Nucleus accumbens (tissue), 56 donors: ENCODE data around the gene MAD2L2.

Experiments used
- DNase-seq, 56 donors: peaks; one replicate each; lab custom pipeline; 2025; lab: John Stamatoyannopoulos, UW

Gene MAD2L2

DNA sequence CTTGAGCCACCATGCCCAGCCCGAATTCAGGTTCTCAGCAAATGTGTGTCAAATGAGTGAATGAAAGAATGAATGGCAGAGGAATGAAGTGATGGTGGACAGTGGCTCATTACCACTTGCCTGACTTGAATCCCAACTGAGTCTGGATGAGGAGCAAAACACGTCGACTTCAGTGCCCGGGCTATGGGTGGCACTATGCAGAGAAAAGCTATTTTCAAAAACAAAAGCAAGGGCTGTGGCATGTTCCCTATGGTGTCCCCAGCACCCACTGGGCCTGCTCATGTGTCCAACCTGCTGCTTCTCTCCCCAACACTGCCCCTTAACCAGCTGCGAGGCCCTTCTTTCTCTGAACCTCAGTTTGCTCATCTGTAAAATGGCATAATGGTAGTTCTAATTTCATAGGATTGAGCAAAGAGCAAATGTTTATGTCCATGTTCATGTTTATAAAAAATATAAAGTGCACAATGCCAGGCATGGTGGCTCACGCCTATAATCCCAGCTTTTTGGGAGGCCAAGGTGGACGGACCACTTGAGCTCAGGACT is 4.3 kb upstream of the MAD2L2 start:
- no peak for DNase-seq

DNA sequence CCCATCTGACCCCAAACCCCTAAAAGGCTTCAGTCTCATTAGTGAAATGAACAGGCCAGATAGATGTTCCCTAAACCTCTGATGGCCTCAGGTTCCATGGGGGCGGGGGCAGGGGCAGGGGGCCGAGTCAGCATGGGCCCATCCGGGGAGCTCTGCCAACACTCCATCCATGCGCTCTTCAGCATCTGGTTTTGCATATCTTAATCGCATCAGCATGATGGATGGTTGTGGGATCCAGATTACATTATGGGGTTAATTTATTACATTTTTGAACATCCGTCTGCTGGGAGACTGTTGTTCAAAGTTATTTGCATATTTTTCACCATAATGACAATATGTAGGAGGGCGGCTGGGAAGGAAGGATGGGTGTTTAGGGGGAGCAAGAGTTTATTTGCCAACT is 3.1 kb upstream of the MAD2L2 start:
- DNase-seq = no peak

DNA sequence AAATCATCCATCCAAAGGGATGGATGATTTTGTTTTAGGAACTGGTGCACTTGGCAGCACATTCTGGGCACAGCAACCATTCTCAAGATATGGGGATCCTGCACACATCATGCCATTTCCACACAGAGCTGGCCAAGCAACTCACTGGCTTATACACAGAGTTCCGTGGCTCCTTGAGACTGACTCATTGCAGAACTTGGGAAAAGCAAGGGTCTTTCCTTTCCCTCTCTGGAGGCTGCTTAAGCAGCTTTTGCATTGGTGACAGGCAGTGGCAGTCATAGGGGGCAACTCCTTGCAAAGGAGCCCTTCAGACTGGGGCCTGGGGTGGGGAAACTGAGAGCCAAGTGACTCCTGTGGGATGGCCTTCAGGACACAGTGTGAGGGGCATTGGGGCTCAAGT is 1.9 kb upstream of the MAD2L2 start:
- no peak for DNase-seq

DNA sequence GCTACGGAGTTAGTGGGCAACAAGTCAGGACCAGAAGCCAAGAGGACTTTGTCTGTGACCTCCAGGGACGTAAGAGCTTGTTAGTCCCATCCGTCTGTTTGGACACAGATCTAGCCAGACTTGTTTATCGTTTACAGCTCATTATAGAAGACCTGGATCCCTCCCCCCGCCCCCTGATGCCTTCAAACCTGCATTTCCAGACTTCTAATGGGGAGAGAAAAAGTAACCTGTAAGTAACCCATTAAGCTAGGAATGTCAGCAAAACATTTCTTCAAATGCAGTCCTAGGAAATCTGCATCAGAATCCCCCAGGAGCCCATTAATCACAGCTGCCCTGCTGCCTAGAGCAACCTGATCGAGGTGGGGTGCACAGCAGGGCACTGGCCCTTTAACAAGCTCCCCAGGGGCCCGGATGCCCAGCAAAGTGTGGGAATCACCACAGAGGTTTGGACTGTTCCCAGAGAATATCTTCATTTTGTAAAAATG is 1.4 kb upstream of the MAD2L2 start:
- no peak for DNase-seq

DNA sequence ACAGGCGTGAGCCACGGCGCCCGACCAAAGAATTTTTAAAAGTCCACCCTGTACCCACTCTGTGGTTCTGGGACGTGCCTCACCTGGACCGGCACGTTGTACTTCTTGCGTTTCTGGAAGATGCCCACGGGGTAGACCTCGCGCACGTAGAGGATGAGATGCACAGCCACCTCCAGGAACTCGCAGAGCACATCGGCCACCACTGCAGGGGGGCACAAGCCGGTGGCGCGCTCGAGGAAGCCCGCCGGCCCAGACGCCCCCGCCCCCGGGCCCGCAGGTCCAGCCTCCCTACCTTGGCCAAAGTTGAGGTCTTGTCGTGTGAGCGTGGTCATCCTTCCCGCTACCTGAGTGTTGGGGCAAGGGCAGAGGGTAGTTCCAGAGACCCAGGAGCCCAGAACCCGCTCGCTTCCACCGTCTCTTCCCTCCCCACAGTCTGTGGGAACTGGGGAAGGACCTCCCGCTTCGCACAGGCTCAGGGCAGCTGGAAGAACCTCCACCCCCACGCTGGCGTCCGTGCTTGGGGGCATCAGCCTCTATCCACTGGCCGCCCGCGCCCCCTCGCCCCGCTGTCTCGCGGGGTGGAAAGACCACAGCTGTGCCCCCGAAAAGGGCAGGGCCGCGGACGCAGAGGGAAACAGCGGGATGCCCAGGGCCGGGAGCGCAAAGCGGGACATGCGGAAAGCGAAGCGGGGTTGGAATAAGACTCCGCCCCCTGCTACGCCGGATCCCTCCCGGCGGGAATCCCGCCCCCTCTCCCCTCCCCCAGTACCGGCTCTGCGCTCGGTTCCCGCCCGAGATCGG is 478 bp downstream of the MAD2L2 start:
- peak in 3 of 56 donors; percentile 41 to 51 (median 49) for DNase-seq

DNA sequence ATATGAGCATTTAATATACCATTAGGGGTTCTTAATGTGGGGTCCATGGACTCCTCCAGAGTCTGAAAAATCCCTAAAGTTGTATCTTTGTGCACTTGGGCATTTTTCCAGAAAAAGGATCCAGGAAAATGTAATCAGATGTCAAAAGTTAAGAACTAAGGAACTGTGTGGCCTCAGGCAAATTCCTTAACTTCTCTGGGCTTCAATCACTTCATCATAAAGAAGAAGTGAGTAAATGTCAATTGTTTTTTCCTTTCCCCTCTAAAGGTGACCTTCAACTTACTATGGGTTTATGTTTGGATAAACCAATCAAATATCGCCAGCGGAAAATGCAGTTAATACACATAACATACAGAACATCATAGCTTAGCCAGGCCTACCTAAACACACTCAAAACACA is 2.5 kb downstream of the MAD2L2 start:
- DNase-seq = no peak

DNA sequence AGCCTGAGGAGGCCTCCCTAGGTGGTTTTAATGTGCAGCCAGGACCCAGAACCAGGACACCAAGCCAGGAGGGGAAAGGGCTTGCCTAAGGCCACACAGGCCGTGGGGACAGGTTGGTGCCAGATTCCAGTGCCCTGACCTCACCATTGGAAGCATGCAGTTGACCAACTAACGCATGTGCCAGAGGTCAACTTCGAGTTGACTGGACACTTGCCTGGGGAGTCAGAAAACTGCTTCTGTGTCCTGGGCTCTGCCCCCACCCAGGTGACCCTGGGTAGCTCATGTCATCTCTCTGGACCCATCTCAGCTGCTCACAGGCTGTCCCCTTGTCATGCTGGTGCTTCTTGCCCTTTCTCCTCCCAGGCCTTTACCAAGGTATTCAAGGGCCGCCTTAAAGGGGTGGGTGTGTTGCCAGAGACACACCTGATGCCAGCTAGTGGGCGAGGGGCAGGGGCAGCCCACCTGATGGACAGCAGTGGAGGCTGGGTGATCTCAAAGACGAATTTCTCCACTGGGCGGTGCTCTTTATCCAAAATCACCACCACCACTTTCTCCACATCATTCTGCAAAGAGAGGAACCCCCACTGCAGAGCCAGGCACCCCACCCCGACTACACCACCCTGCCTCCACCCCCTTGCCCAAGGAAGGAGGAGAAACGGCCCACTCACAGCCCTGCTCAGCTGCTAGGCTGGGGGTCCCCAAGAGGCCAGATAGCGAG is 4.4 kb downstream of the MAD2L2 start:
- no peak for DNase-seq

DNA sequence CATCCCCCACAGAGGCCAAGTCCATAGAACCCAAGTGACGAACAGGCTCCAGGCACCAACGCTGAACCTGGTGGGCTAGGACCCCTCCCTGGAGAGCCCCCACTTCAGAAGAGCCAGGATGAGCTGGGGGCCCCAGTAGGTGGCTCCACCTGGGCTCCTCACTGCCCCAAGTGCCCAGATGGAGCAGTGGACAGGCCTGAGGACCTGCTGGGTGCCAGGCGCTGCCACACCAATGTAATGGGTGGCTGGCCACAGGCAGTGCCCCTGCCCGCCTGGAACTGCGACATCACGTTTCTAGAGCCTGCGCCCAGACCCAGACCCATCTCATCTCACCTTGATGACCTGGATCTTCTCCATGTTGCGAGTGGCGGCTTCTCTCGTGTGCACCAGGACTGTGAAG is 5.6 kb downstream of the MAD2L2 start:
- DNase-seq = no peak

DNA sequence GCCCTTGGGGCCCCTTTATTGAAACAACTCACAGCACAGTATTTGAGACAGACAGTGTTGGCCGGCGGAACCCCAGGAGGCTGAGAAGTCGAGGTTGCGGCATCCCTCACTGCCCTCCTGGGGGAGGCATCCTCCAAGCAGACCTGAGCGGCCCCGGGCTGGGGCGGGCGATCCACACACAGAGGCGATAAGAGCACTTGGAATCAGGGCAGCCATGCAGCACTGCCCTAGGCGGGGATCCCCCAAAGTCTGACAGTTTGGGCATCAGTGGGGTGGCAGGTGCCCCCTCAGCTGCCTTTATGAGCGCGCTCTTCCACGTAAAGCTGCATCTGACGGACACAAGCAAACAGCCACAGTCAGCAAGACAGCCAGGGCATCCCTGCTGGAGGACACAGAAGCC is 6.5 kb downstream of the MAD2L2 start:
- no peak for DNase-seq

DNA sequence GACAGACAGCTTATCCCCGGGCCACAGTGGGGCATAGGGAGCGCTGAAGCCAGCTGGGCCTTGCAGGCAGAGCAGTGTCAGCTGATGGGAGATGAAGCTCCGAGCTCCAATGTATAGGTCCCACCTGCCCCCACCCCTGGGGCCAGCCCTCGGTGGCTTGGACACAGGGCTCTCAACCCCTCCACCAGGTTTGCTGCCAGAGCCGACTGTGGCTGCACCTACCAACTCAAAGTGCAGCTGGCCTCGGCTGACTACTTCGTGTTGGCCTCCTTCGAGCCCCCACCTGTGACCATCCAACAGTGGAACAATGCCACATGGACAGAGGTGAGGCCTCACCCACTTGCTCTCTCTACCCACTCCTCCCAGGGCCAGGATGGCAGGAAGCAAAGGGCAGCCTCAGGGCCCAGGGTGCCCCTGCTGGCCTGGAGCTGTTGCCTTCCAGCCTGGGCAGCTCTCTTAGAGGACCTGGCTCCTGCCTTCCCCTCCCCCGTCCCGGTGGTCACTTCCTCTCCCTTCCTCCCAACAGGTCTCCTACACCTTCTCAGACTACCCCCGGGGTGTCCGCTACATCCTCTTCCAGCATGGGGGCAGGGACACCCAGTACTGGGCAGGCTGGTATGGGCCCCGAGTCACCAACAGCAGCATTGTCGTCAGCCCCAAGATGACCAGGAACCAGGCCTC is 7.7 kb downstream of the MAD2L2 start:
- no peak for DNase-seq

DNA sequence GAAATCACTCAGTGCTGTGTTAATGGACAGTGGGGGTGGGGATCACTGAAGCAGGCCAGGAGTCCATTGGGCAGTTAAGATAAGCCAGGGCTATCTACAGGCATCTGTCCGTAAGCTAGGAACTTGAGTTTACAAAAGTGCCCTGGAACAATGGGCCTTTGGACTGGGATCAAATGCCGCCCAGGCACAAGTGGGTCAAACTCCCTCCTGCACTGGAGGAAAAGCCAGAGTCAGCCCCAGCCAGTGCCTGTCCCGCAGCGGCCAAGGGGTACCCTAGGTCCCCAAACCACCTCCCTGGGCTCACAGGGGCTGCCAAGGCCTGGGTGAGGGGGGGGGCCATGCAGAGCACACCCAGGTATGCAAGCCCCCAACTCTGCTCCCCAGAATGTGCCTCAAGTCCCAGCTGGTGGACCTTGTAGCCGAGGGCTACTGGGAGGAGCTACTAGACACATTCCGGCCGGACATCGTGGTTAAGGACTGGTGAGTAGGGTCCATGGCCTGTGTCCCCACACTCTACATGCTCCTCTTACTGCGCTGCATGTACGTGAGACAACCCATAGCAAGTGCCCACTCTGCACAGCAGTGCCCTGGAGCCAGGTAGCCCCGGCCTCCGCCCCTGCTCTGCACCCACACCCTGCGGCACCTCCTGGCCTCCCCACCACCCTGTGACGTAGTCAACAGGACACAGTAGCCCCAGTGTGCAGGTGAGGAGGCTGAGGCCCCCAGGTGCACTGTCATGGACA is 9.2 kb downstream of the MAD2L2 start:
- no peak for DNase-seq

DNA sequence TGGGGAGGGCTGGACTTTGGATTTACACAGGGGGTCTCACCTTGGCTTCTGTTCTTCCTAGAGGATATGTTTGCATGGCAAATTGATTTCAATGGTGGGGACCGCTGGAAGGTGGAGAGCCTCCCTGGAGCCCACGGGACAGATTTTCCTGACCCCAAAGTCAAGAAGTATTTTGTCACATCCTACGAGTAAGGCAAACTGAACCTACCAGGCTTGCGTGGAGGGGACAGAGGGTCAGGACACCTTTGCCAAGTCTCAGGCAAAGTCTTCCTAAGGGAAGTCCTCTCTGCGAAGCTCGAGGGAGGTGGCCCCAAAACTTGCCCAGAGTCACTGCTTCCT is 9.8 kb downstream of the MAD2L2 start:
- no peak for DNase-seq

DNA sequence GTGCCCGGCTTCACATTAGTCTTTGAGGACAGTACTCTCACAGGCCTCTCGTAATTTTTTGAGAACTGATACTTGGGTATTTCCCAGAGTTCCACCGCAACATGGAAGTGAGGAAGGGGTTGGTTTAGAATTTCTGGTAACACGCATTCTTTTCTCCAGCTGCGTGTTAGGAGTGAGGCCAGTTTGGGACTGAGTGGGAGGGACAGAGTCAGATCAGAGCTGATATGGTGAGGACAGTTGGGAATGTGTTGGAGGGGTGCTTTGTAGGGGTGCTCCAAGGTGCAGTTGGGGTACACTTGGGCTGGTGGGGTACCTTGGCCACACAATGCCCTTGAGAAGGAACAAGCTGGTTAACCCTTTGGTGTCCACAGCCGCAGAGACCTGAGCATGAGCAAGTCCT is 10.2 kb downstream of the MAD2L2 start:
- no peak for DNase-seq

DNA sequence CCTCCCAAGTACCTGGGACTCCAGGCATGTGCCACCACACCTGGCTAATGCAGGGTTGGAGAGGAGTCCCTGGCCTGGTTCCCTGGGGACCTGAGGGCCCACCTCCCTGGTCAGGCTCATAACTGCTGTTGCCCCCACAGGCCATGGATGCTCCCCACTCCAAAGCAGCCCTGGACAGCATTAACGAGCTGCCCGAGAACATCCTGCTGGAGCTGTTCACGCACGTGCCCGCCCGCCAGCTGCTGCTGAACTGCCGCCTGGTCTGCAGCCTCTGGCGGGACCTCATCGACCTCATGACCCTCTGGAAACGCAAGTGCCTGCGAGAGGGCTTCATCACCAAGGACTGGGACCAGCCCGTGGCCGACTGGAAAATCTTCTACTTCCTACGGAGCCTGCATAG is 12.4 kb downstream of the MAD2L2 start:
- no peak for DNase-seq

DNA sequence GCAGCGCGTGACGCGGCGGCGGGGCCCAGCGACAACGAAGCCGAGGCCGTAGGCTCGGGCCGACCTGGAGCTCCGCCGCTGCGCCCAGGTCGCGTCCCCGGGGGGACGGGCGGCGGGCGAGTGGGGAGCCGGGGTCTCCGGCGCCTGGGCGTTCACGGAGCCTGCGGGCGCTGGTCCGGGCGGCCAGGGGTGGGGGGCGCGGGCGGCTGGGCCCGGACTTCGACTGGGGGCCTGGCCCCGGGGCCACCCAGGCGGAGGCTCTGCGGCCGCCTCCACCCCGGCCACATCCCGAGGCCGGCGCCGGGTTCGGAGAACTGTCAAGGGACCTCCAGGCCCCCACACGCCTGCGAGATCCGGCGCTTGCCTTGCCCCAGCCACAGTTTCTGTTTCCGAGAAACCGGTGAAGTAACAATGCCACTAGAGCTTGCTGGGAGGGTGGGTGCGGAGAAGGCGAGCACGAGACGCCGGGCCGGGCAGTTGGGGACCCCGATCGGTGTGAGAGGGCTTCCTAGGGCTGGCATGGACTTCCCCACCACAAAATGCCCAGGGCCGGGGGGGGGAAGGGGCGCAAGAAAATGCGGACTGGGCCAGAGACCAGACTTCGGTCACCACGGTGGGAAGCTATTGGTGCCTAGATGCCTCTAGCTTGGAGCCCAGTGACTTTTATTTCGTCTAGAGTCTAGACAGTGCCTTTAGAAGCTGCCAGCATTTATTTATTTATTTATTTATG is 16.4 kb downstream of the MAD2L2 start:
- DNase-seq = peak in 18 of 56 donors; percentile 6 to 52 (median 20)

DNA sequence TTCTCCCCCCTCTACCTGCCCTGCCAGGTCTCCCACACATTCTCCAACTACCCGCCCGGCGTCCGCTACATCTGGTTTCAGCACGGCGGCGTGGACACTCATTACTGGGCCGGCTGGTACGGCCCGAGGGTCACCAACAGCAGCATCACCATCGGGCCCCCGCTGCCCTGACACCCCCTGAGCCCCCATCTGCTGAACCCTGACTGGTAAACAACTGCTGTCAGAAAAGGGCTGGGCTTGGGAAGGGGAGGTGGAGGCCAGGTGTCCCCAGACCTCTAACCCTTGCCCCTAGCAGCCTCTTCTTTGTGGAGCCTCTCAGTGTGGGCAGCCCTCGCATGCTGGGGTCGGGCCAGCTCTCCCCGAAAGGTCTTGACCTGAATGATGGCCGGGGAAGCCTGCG is 19.8 kb downstream of the MAD2L2 start:
- DNase-seq = no peak

DNA sequence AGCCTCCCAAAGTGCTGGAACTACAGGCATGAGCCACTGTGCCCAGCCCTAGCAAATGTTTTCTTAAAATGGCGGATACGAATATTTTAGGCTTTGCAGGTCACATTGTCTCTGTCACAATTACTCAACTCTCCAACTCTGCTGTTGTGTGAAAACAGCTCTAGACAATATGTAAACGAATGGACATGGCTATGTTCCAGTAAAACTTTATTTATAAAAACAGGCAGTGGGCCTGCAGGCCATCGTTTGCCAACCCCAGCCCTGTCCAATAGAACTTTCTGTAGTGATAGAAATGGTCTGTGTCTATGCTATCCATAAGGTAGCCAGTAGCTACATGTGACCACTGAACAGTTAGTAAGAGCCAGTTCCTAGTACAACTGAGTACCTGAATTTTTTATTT is 21.2 kb downstream of the MAD2L2 start:
- no peak for DNase-seq

DNA sequence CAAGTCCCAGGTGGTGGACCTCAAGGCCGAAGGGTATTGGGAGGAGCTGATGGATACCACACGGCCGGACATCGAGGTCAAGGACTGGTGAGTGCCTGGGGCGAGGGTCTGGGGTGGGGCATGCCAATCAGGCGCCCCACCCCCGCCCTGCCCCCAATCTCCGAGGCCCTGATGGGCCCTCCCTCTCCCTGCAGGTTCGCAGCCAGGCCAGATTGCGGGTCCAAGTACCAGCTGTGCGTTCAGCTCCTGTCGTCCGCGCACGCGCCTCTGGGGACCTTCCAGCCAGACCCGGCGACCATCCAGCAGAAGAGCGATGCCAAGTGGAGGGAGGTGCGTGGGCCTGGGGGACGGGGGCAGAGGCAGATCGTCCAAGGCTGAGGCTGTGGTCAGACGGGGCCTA is 22.4 kb downstream of the MAD2L2 start:
- DNase-seq = no peak

DNA sequence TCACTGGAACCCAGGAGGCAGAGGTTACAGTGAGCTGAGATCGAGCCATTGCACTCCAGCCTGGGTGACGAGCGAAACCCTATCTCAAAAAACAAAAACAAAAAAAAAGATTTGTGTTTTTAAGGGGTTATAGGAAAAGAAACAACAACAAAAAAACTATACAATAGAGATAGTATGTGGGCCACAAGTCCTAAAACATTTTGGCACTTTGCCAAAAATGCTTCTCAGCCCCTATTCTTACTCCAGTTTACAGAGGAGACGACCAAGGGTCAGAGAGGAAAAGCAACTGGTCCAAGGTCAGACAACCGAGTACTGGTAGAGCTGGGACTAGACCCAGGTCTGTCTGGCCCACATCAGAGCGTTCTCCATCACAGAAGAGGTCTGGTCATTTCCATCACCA is 23.3 kb downstream of the MAD2L2 start:
- DNase-seq = no peak
